Astrocyte (in vitro differentiated cells and primary cell): Measurements from ENCODE around the gene CYP4F12. TPM values are rescaled to one million over a fixed set of nuclear protein-coding genes. Genes with fewer than 3 reads are reported as not detected.

Experiments used
- DNase-seq: peaks from one replicate; pipeline ENCODE4 v3.0.0-alpha.2; 2010; ENCODE audit warnings: low read depth
- FAIRE-seq: peaks from 2 replicates; lab custom pipeline; 2011; peaks lifted over from hg19 to GRCh38; lab: Jason Lieb, UNC
- H2AFZ ChIP-seq: 2 replicates; pipeline ENCODE4 v1.6.0; 2012; ENCODE audit warnings: low read depth, low read length, inconsistent platforms
- H3K27ac ChIP-seq: 2 replicates; pipeline ENCODE4 v1.5.1; 2011; ENCODE audit warnings: low read depth, low read length, inconsistent platforms
- H3K27me3 ChIP-seq: 2 replicates; pipeline ENCODE4 v1.6.0; 2011; ENCODE audit warnings: low read length, inconsistent platforms; ENCODE audit not compliant: insufficient read depth
- H3K36me3 ChIP-seq: 2 replicates; pipeline ENCODE4 v1.5.1; 2011; ENCODE audit warnings: low read length, inconsistent platforms; ENCODE audit not compliant: insufficient read depth
- H3K4me1 ChIP-seq: 2 replicates; pipeline ENCODE4 v1.5.1; 2011; ENCODE audit warnings: low read length, inconsistent platforms; ENCODE audit not compliant: insufficient read depth
- H3K4me2 ChIP-seq: 2 replicates; pipeline ENCODE4 v1.6.0; 2012; ENCODE audit warnings: low read length, inconsistent platforms
- H3K4me3 ChIP-seq: 2 replicates; pipeline ENCODE4 v1.5.1; 2011; ENCODE audit warnings: low read depth, mild to moderate bottlenecking, low read length, inconsistent platforms; ENCODE audit not compliant: insufficient read depth
- H3K79me2 ChIP-seq: 2 replicates; pipeline ENCODE4 v1.6.0; 2012; ENCODE audit warnings: mild to moderate bottlenecking, low read length, inconsistent platforms; ENCODE audit not compliant: insufficient read depth
- H3K9ac ChIP-seq: 2 replicates; pipeline ENCODE4 v1.6.0; 2012; ENCODE audit warnings: mild to moderate bottlenecking, low read length, inconsistent platforms
- H3K9me3 ChIP-seq: 2 replicates; pipeline ENCODE4 v1.5.1; 2012; ENCODE audit warnings: low read depth, mild to moderate bottlenecking, low read length, inconsistent platforms; ENCODE audit not compliant: insufficient read depth
- H4K20me1 ChIP-seq: 2 replicates; pipeline ENCODE4 v1.6.0; 2012; ENCODE audit warnings: low read length, inconsistent platforms; ENCODE audit not compliant: insufficient read depth
- H3K27ac Mint-ChIP-seq: one replicate; pipeline ENCODE4 v1.8.0; 2021; ENCODE audit warnings: mild to moderate bottlenecking, mixed read lengths; ENCODE audit not compliant: unreplicated experiment
- H3K27me3 Mint-ChIP-seq: one replicate; pipeline ENCODE4 v1.8.0; 2021; ENCODE audit warnings: low read depth, mixed read lengths; ENCODE audit not compliant: unreplicated experiment
- H3K36me3 Mint-ChIP-seq: one replicate; pipeline ENCODE4 v1.8.0; 2021; ENCODE audit warnings: low read depth, mixed read lengths; ENCODE audit not compliant: unreplicated experiment
- H3K4me1 Mint-ChIP-seq: one replicate; pipeline ENCODE4 v1.8.0; 2021; ENCODE audit warnings: low read depth, mixed read lengths; ENCODE audit not compliant: unreplicated experiment
- H3K4me3 Mint-ChIP-seq: one replicate; pipeline ENCODE4 v1.8.0; 2021; ENCODE audit warnings: mild to moderate bottlenecking, moderate library complexity, mixed read lengths; ENCODE audit not compliant: unreplicated experiment
- H3K9me3 Mint-ChIP-seq: one replicate; pipeline ENCODE4 v1.8.0; 2021; ENCODE audit warnings: mild to moderate bottlenecking, mixed read lengths; ENCODE audit not compliant: unreplicated experiment
- EZH2 ChIP-seq: IDR thresholded peaks from 2 replicates; pipeline ENCODE4 v1.6.1; 2012; ENCODE audit warnings: mild to moderate bottlenecking, low read length, inconsistent platforms; ENCODE audit not compliant: insufficient read depth
- total RNA-seq: library from RNA; stranded (reverse); gene quantifications from 2 replicates; pipeline ENCODE4 v1.2.1, GENCODE V29; 2021
- TF ChIP-seq, protein P1 (sequence below): IDR thresholded peaks from 2 replicates; pipeline ENCODE4 v1.5.1; 2011; ENCODE audit warnings: low read depth, mild to moderate bottlenecking, inconsistent platforms, low read length, moderate library complexity; ENCODE audit not compliant: insufficient read depth

CYP4F12 gene
- total RNA-seq, 1 donor from 2014 or later: not detected

DNA sequence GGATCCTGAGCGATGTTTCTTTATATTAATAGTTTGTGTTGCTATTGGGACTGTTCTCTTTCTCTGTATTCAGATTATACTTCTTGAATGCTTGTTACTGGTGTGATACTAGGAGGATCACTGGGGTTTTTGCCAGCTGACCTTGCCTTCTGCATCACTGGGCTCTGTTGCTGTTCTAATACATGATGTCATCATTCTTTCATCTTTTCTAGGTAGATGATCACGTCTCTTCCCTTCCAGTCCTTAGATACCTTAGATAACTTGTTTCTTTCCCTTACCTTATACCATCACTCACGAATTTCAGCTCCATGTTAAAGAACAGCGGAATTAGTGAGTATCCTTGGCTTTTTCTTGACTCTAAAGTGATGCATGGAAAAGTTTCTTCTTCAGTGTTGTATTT lies 64.8 kb downstream of the CYP4F12 start, which contains the start of gene OR10H3:
Gene OR10H3 (plus strand): TSS at position 264 of the 400 bp plus-strand sequence. CDS start 3,408 bp downstream, outside the sequence.
- FAIRE-seq: no peak
- Mint-ChIP-seq H3K4me3 (no peak within 1 kb of the TSS), H3K27me3 (no peaks in the 10 kb centered on the region), H3K9me3 (peaks cover 16% of the 10 kb centered on the region), H3K27ac (no peak within 1 kb of the TSS), H3K4me1 (no peaks in the 10 kb centered on the region), H3K36me3 (no peaks in the 10 kb centered on the region)
- Histone ChIP-seq H3K4me2 (no peak within 1 kb of the TSS), H3K4me3 (no peak within 1 kb of the TSS), H3K4me1 (no peaks in the 10 kb centered on the region), H3K36me3 (no peaks in the 10 kb centered on the region), H3K27ac (no peak within 1 kb of the TSS), H3K9me3 (no peaks in the 10 kb centered on the region), H3K27me3 (no peaks in the 10 kb centered on the region), H3K79me2 (no peaks in the 10 kb centered on the region), H2AFZ (no peak within 1 kb of the TSS), H3K9ac (no peak within 1 kb of the TSS), H4K20me1 (no peaks in the 10 kb centered on the region)
- no peak for DNase-seq
- TF ChIP-seq, protein P1, sequence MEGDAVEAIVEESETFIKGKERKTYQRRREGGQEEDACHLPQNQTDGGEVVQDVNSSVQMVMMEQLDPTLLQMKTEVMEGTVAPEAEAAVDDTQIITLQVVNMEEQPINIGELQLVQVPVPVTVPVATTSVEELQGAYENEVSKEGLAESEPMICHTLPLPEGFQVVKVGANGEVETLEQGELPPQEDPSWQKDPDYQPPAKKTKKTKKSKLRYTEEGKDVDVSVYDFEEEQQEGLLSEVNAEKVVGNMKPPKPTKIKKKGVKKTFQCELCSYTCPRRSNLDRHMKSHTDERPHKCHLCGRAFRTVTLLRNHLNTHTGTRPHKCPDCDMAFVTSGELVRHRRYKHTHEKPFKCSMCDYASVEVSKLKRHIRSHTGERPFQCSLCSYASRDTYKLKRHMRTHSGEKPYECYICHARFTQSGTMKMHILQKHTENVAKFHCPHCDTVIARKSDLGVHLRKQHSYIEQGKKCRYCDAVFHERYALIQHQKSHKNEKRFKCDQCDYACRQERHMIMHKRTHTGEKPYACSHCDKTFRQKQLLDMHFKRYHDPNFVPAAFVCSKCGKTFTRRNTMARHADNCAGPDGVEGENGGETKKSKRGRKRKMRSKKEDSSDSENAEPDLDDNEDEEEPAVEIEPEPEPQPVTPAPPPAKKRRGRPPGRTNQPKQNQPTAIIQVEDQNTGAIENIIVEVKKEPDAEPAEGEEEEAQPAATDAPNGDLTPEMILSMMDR: no peak
- no peak for TF ChIP-seq EZH2

DNA sequence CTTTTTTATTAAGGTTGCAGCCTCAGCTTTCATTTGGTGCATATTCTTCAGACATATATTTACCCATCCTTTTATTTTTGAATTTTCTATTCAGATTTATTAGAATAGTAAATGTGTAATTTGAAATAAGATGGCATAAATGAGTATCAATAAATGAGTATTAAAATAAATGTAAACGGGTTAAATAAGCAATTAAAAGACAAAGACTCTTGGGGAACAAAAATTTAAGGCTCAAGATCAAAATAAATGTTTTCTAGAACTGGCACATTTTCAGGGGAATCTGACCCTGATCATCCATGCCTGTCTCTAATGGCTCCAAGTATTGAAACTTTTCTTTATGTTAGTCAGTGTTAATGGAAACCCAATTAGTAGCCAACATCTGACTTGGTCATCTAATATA lies 67.9 kb downstream of the CYP4F12 start:
- H3K36me3 ChIP-seq: no peaks in the 10 kb centered on the region
- Mint-ChIP-seq H3K27me3 (no peaks in the 10 kb centered on the region), H3K4me3 (no peak overlapping the region), H3K4me1 (no peaks in the 10 kb centered on the region), H3K36me3 (no peaks in the 10 kb centered on the region), H3K27ac (no peak overlapping the region), H3K9me3 (peaks cover 8% of the 10 kb centered on the region)
- no peak overlapping the region for H3K4me2 ChIP-seq
- no peak for FAIRE-seq
- H3K27me3 ChIP-seq: no peaks in the 10 kb centered on the region
- DNase-seq: no peak
- no peak overlapping the region for H3K27ac ChIP-seq
- no peak overlapping the region for H2AFZ ChIP-seq
- no peaks in the 10 kb centered on the region for H3K4me1 ChIP-seq
- H3K4me3 ChIP-seq: no peak overlapping the region
- TF ChIP-seq, protein P1: no peak
- no peak for TF ChIP-seq EZH2
- H3K9me3 ChIP-seq: no peaks in the 10 kb centered on the region
- H3K9ac ChIP-seq: no peak overlapping the region
- no peaks in the 10 kb centered on the region for H4K20me1 ChIP-seq
- no peaks in the 10 kb centered on the region for H3K79me2 ChIP-seq

Other genes with a start within 250 kb of the CYP4F12 start
- 43.8 and 45.3 TPM in 2 replicates for gene WIZ, start 223.1 kb upstream of the CYP4F12 start, total RNA-seq
- gene RASAL3, start 208.5 kb upstream of the CYP4F12 start, total RNA-seq: 0.14 TPM in 1 of 2 replicates, not detected in the other
- not detected in 2 replicates for gene PGLYRP2, start 193.6 kb upstream of the CYP4F12 start, total RNA-seq
- gene CYP4F22, start 164.6 kb upstream of the CYP4F12 start, total RNA-seq: not detected in 2 replicates
- gene CYP4F8, start 57.9 kb upstream of the CYP4F12 start, total RNA-seq: not detected in 2 replicates
- not detected in 2 replicates for gene CYP4F3, start 32.2 kb upstream of the CYP4F12 start, total RNA-seq
- not detected in 2 replicates for gene OR10H2, start 54.9 kb downstream of the CYP4F12 start, total RNA-seq
- gene OR10H3, start 64.9 kb downstream of the CYP4F12 start, total RNA-seq: not detected in 2 replicates
- not detected in 2 replicates for gene OR10H5, start 114.6 kb downstream of the CYP4F12 start, total RNA-seq
- gene OR10H1, start 142.6 kb downstream of the CYP4F12 start, total RNA-seq: not detected in 2 replicates
- not detected in 2 replicates for gene CYP4F2, start 225.0 kb downstream of the CYP4F12 start, total RNA-seq